SK-MEL-5 (cell line): Measurements from ENCODE around the gene KDM3A. TPM values are rescaled to one million over a fixed set of nuclear protein-coding genes. Genes with fewer than 3 reads are reported as not detected.

Source experiments
- DNase-seq: peaks from one replicate; pipeline ENCODE4 v3.0.0-alpha.2; 2016; ENCODE audit warnings: low read depth, low spot score
- in situ Hi-C: cut with HindIII; loops from 2 replicates; pipeline ENCODE4 v1.10.0; 2016; ENCODE audit warnings: low sequenced_read_pairs, high pct_unique_total_duplicates, low pct_unique_long_range_greater_than_20kb
- total RNA-seq: library from RNA; depleted of rRNA; stranded (reverse); fragments of >200 nt; shearing (Covaris generic); gene quantifications from 2 replicates; pipeline ENCODE4 v1.2.3, GENCODE V29; 2014

KDM3A gene
- total RNA-seq, 1 experiment from 2014 or later: 35.6 TPM

DNA sequence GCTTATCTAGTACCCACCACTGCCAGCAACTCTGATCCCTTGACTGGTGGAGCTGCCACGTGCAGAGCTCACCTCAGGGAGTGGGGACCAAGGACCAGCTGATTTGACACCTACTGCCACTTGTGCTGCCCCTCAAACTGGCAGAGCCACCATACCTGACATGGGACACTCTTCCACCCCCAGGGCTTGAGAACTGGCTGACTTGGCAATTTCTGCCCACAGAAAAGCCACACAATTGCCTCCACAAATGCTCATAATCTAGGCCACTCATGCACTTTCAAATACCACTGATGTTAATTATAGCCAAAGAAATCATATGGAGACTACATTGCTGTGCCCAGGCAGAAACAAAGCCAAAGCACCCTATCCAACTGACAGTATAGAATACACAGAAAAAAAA lies 11.8 kb upstream of the KDM3A start:
- in situ Hi-C loops: no loop called here
- no peak for DNase-seq

DNA sequence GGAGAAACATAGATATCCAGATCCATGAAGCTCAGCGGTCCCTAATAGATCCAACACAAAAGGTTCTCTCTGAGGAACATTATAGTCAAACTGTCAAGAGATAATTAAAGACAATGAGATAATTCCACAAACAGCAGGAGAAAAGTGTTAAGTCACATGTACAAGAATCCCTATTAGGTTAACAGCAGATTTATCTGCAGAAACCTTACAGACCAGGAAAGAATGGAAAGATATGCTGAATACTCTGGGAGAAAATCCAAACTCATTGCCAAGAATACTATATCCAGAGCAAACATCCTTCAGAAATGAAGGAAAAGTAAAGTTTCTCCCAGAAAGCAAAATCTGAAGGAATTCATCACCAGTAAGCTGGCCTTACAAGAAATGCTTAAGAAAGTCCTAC lies 10.8 kb upstream of the KDM3A start:
- DNase-seq: no peak
- in situ Hi-C loops: no loop called here

DNA sequence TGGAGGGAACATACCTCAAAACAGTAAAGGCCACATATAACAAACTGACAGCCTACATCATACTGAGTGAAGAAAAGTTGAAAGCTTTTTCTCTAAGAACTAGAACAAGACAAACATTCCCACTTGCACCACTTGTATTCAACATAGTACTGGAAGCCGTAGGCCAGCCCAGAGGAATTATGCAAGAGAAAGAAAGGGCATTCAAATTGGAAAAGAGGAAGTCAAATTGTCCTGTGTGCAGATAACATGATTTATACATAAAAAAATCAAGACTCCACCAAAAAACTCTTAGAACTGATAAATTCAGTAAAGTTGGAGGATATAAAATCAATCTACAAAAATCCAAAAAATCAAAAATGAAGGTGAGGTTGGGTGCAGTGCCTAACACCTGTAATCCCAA lies 8.0 kb upstream of the KDM3A start:
- DNase-seq: no peak
- in situ Hi-C loops: no loop called here

DNA sequence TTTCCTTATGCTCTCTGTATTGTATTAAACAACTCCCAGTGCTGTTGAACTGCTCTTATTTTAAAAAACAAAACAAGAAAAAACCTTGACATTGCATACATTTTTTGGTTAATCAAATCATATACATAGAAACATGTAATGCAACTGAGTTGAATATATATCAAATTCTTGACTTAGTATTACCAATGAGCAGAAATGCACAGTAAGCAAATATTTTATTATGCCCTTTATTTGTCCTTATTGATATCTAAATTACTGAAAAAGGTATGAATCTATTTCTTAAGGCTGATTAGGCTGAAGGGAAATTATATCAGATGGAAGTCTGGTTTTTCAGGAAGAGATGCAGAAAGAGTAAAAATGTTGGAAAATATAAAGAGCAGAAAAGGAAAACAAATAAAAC lies 6.9 kb upstream of the KDM3A start:
- in situ Hi-C loops: no loop called here
- no peak for DNase-seq

- no peak for DNase-seq
- in situ Hi-C loops: no loop called here
Measured at GRCh38 chr2:86435531-86435930, 5.6 kb upstream of the KDM3A start.

DNA sequence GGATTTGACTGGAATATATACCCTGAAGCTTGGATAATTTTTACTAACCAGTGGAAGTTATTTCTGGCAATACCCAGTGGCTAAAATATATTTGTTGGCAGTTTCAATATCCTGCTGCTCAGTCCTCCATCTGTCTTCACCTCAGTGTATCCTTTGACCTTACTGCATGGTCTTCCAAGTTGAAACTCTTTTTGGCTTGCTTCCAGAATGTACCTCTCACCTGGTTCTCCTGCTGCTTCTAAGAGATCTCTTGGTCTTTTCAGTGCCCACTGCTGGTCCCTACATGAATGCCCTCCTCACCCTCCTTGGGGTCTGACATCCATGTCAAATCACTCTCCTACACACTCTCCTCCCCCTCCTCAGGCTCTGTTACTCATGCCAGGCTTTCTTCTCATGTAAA lies 4.8 kb upstream of the KDM3A start:
- in situ Hi-C loops: no loop called here
- DNase-seq: no peak

- no peak for DNase-seq
- in situ Hi-C loops: no loop called here
Measured at GRCh38 chr2:86439879-86440630, 1.1 kb upstream of the KDM3A start.

- no peak for DNase-seq
- in situ Hi-C loops: no loop called here
Measured at GRCh38 chr2:86441392-86441881, 266 bp downstream of the KDM3A start.

DNA sequence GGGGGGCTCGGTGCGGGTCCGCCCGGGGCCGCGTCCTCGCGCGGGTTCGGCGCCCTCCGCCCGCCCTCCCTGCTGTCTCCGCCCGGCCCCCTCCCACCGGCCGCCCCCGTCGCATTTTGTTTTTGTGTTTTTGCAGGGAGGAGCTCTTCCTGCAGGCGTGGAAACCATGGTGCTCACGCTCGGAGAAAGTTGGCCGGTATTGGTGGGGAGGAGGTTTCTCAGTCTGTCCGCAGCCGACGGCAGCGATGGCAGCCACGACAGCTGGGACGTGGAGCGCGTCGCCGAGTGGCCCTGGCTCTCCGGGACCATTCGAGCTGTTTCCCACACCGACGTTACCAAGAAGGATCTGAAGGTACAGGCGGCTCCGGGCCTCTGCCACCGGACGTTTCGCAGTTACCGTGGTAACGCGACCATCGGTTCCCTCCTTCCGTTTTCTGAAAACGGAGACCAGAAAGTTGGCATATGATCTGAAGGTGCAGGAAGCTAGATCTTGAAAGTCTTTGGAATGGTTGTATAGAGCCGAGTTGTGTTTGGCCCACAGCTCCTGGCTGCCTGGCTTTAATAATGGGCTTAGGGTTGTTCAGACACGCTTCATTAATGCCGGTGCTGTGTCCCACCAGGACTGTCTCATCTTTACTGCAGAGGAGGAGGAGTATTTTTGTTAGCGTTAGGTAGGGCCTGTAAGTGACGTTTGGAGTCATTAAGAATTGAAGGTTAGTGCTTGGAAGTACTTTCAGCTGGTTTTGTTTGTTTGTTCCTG lies 891 bp downstream of the KDM3A start:
- DNase-seq: peak; percentile 61
- in situ Hi-C loops: no loop called here

GRCh38 chr2:86442642-86443005 lies 1.5 kb downstream of the KDM3A start:
- peak; percentile 97 for DNase-seq
- in situ Hi-C loops: no loop called here

GRCh38 chr2:86443631-86444350 lies 2.6 kb downstream of the KDM3A start:
- in situ Hi-C loops: no loop called here
- DNase-seq: no peak

GRCh38 chr2:86445436-86445835 lies 4.3 kb downstream of the KDM3A start:
- no peak for DNase-seq
- in situ Hi-C loops: no loop called here

GRCh38 chr2:86446060-86446459 lies 4.9 kb downstream of the KDM3A start:
- in situ Hi-C loops: no loop called here
- no peak for DNase-seq

DNA sequence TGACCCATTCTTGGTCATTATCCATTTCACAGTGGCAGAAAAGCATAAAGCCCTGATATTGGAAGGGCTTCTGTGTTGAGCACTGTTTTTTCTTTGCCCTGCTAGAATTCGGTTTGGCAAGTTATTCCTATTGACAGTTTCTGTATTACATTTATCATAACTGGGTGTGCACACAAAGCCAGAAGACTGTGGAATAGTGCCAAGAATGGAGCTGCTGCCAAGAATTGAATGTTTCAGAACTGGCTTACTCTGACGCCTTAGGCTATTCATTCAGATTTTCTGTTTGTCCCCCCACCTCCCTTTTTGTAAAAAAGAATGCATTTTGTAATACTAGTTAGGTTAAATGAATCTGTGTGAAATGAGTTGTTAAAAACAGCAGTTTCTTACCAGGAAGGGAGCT lies 12.7 kb downstream of the KDM3A start:
- in situ Hi-C loops: no loop called here
- peak; percentile 47 for DNase-seq

GRCh38 chr2:86454238-86454637 lies 13.1 kb downstream of the KDM3A start:
- in situ Hi-C loops: no loop called here

DNA sequence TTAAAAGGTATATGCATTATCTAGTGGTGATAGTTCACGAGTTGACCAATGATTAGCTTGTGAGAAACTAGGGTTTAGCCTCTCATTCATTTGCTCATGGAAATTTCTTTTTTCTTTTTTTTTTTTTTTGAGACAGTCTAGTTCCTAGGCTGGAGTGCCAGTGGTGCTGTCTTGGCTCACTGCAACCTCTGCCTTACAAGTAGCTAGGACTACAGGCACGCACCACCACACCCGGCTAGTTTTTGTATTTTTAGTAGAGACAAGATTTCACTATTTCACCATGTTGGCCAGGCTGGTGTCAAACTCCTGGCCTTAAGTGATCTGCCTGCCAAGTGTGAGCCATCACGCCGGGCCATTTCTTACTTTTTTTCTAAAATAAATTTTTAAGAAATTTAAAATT lies 14.0 kb downstream of the KDM3A start:
- DNase-seq: no peak
- in situ Hi-C loops: no loop called here

More at GRCh38 chr2:86454238-86454637, 13.1 kb downstream of the KDM3A start:
- no peak for DNase-seq

GRCh38 chr2:86461042-86461743 lies 20.0 kb downstream of the KDM3A start:
- no peak for DNase-seq
- in situ Hi-C loops: no loop called here

DNA sequence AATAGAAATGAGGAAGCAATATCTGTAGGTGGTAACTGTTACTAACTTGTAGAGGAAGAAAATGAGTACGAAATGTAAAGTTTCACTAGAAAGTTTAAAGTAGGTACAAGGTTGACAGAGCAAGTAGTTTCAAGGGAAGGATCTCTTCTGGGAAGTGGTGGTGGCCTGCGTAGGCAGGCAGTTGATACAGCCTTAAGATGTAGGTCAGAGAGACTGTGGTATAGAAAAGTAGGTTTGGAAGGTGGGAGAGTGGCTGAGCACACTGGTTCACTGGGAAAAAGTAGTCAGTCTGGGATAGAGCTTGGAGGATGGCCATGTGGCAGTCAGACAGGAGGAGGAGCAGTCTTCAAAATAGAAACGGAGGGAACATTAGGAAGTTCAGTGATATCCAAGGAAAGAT lies 23.5 kb downstream of the KDM3A start:
- DNase-seq: no peak
- in situ Hi-C loops: no loop called here
